Mesenchymal stem cell (in vitro differentiated cells and primary cell): ENCODE results near the gene CCPG1.
"Not testable (repeated sequence)": the region's sequence is repeated elsewhere in the genome, so short reads cannot be mapped to it uniquely, and the experiment has no call there.

Experiments
- DNase-seq: peaks from one replicate; pipeline ENCODE4 v3.0.0-alpha.2; 2013
- H2AFZ ChIP-seq: one replicate; pipeline ENCODE4 v1.6.1; 2013; ENCODE audit warnings: low read depth, mild to moderate bottlenecking, control low read depth, inconsistent platforms, low read length, moderate library complexity
- H2AK5ac ChIP-seq: 2 replicates; pipeline ENCODE4 v1.6.1; 2013; ENCODE audit warnings: low read length, moderate library complexity, mild to moderate bottlenecking, inconsistent platforms; ENCODE audit not compliant: severe bottlenecking
- H2BK120ac ChIP-seq: one replicate; pipeline ENCODE4 v1.6.1; 2013; ENCODE audit warnings: low read depth, mild to moderate bottlenecking, inconsistent platforms, low read length, moderate library complexity
- H2BK12ac ChIP-seq, 2 experiments: one replicate each; pipeline ENCODE4 v1.6.1; 2013; ENCODE audit warnings: inconsistent platforms in 2 of 2, low read length in 2 of 2, mild to moderate bottlenecking in 2 of 2, moderate library complexity in 2 of 2, control low read depth in 1 of 2
- H2BK15ac ChIP-seq: one replicate; pipeline ENCODE4 v1.6.1; 2013; ENCODE audit warnings: mild to moderate bottlenecking, low read depth, inconsistent platforms; ENCODE audit not compliant: poor library complexity, severe bottlenecking
- H2BK5ac ChIP-seq: 2 replicates; pipeline ENCODE4 v1.6.1; 2013; ENCODE audit warnings: low read depth, mild to moderate bottlenecking, low read length, control low read depth, inconsistent platforms; ENCODE audit not compliant: poor library complexity, severe bottlenecking
- H3K14ac ChIP-seq, 2 experiments: one replicate each; pipeline ENCODE4 v1.6.1; 2013; ENCODE audit warnings: inconsistent platforms in 2 of 2, low read length in 2 of 2, control low read depth in 1 of 2, mild to moderate bottlenecking in 1 of 2, moderate library complexity in 1 of 2
- H3K18ac ChIP-seq, 2 experiments: one replicate each; pipeline ENCODE4 v1.6.1; 2013; ENCODE audit warnings: inconsistent platforms in 2 of 2, low read length in 2 of 2, control low read depth in 1 of 2, low read depth in 1 of 2, mild to moderate bottlenecking in 1 of 2
- H3K23ac ChIP-seq, 2 experiments: one replicate each; pipeline ENCODE4 v1.6.1; 2013; ENCODE audit warnings: inconsistent platforms in 2 of 2, low read length in 2 of 2, mild to moderate bottlenecking in 2 of 2, moderate library complexity in 2 of 2, control low read depth in 1 of 2
- H3K27ac ChIP-seq: 2 replicates; pipeline ENCODE4 v1.5.1; 2013; ENCODE audit warnings: mild to moderate bottlenecking, moderate library complexity, low read length, control low read depth, inconsistent platforms; ENCODE audit not compliant: poor library complexity, severe bottlenecking
- H3K27me3 ChIP-seq, 2 experiments: 2 replicates each; pipeline versions ENCODE4 v1.6.1 to v1.7.0; 2013; ENCODE audit warnings: low read length in 2 of 2, mild to moderate bottlenecking in 2 of 2, moderate library complexity in 2 of 2, control low read depth in 1 of 2, inconsistent platforms in 1 of 2; ENCODE audit not compliant: control insufficient read depth in 1 of 2, insufficient read depth in 1 of 2
- H3K36me3 ChIP-seq, 2 experiments: 2 replicates each; pipeline versions ENCODE4 v1.6.1 to v1.7.0; 2013; ENCODE audit warnings: low read length in 2 of 2, control low read depth in 1 of 2, inconsistent platforms in 1 of 2, low read depth in 1 of 2, mild to moderate bottlenecking in 1 of 2; ENCODE audit not compliant: insufficient read depth in 2 of 2, control insufficient read depth in 1 of 2
- H3K4ac ChIP-seq, 2 experiments: one replicate each; pipeline ENCODE4 v1.6.1; 2013; ENCODE audit warnings: inconsistent platforms in 2 of 2, low read length in 2 of 2, mild to moderate bottlenecking in 2 of 2, moderate library complexity in 2 of 2, control low read depth in 1 of 2, low read depth in 1 of 2
- H3K4me1 ChIP-seq: 2 replicates; pipeline ENCODE4 v1.6.1; 2013; ENCODE audit warnings: low read depth, low read length, control low read depth; ENCODE audit not compliant: control insufficient read depth, insufficient read depth
- H3K4me2 ChIP-seq: 2 replicates; pipeline ENCODE4 v1.6.1; 2013; ENCODE audit warnings: low read length, mild to moderate bottlenecking, inconsistent platforms; ENCODE audit not compliant: poor library complexity, severe bottlenecking
- H3K4me3 ChIP-seq, 2 experiments: 2 replicates each; pipeline versions ENCODE4 v1.5.1 to v1.7.0; 2013; ENCODE audit warnings: low read length in 2 of 2, mild to moderate bottlenecking in 2 of 2, control low read depth in 1 of 2, low read depth in 1 of 2; ENCODE audit not compliant: insufficient read depth in 1 of 2
- H3K79me1 ChIP-seq: replicated peaks from 2 replicates; pipeline ENCODE4 v1.6.1; 2013; ENCODE audit warnings: mild to moderate bottlenecking, control low read depth, low read length, inconsistent platforms; ENCODE audit not compliant: poor library complexity, severe bottlenecking
- H3K9ac ChIP-seq: 2 replicates; pipeline ENCODE4 v1.7.0; 2013; ENCODE audit warnings: mild to moderate bottlenecking, low read length, moderate library complexity
- H3K9me3 ChIP-seq: 2 replicates; pipeline ENCODE4 v1.7.0; 2013; ENCODE audit warnings: mild to moderate bottlenecking, low read length; ENCODE audit not compliant: control insufficient read depth
- H4K8ac ChIP-seq: one replicate; pipeline ENCODE4 v1.6.1; 2013; ENCODE audit warnings: inconsistent platforms, mild to moderate bottlenecking, low read length, moderate library complexity
- H4K91ac ChIP-seq: one replicate; pipeline ENCODE4 v1.6.1; 2013; ENCODE audit warnings: mild to moderate bottlenecking, low read length, inconsistent platforms
- WGBS: methylation state at CpG from one replicate; pipeline ENCODE4 v1.1.7; 2013; ENCODE audit warnings: mixed read lengths; 5-methylcytosine and 5-hydroxymethylcytosine counted together

Gene CCPG1

GRCh38 chr15:55400050-55400449 lies 8.1 kb downstream of the CCPG1 start:
- H2AK5ac ChIP-seq, H3K36me3 ChIP-seq, H2BK5ac ChIP-seq, H3K4me2 ChIP-seq, H3K23ac ChIP-seq, H3K27ac ChIP-seq, H2BK12ac ChIP-seq, H2AFZ ChIP-seq, H3K4ac ChIP-seq, H3K27me3 ChIP-seq, H3K14ac ChIP-seq, H4K8ac ChIP-seq, H2BK15ac ChIP-seq, H3K9me3 ChIP-seq, H3K9ac ChIP-seq, H2BK120ac ChIP-seq, H3K18ac ChIP-seq, H3K4me1 ChIP-seq, H3K4me3 ChIP-seq, H4K91ac ChIP-seq, DNase-seq: not testable (repeated sequence)
- H3K79me1 ChIP-seq: peaks cover 14% of the 10 kb centered on the region
- 86% methylated on average over 8 of the region's 8 CpGs for WGBS

GRCh38 chr15:55398243-55398642 lies 9.9 kb downstream of the CCPG1 start:
- H2AK5ac ChIP-seq: no peak overlapping the region
- 96% methylated on average over 5 of the region's 5 CpGs for WGBS
- H3K79me1 ChIP-seq: peaks cover 21% of the 10 kb centered on the region
- no peak overlapping the region for H2BK5ac ChIP-seq
- H3K4me1 ChIP-seq: no peaks in the 10 kb centered on the region
- H3K23ac ChIP-seq: no peak overlapping the region
- H2BK12ac ChIP-seq: no peak overlapping the region
- H3K27me3 ChIP-seq: no peaks in the 10 kb centered on the region
- no peak overlapping the region for H2BK120ac ChIP-seq
- no peaks in the 10 kb centered on the region for H3K9me3 ChIP-seq
- DNase-seq: no peak
- H2BK15ac ChIP-seq: no peak overlapping the region
- H3K14ac ChIP-seq: no peak overlapping the region
- H3K36me3 ChIP-seq: no peaks in the 10 kb centered on the region
- no peak overlapping the region for H3K27ac ChIP-seq
- no peak overlapping the region for H3K4me2 ChIP-seq
- H4K91ac ChIP-seq: no peak overlapping the region
- H3K18ac ChIP-seq: no peak overlapping the region
- no peak overlapping the region for H4K8ac ChIP-seq
- H3K4ac ChIP-seq: no peak overlapping the region
- H3K4me3 ChIP-seq: no peak overlapping the region
- no peak overlapping the region for H3K9ac ChIP-seq
- H2AFZ ChIP-seq: no peak overlapping the region

GRCh38 chr15:55394694-55395093 lies 13.5 kb downstream of the CCPG1 start:
- Histone ChIP-seq H2BK5ac (no peak overlapping the region), H2BK12ac (no peak overlapping the region), H4K8ac (no peak overlapping the region), H3K9me3 (no peaks in the 10 kb centered on the region), H3K14ac (no peak overlapping the region), H3K27me3 (no peaks in the 10 kb centered on the region), H3K23ac (no peak overlapping the region), H3K4ac (no peak overlapping the region), H3K18ac (no peak overlapping the region), H3K4me2 (no peak overlapping the region), H2BK120ac (no peak overlapping the region), H3K4me3 (no peak overlapping the region), H3K4me1 (no peaks in the 10 kb centered on the region), H4K91ac (no peak overlapping the region), H2AFZ (no peak overlapping the region), H2BK15ac (no peak overlapping the region), H3K9ac (no peak overlapping the region), H3K79me1 (peaks cover 29% of the 10 kb centered on the region), H3K27ac (no peak overlapping the region), H2AK5ac (no peak overlapping the region), H3K36me3 (no peaks in the 10 kb centered on the region)
- DNase-seq: peak; percentile 19
- 98% methylated on average over 1 of the region's 1 CpG for WGBS

- no peak overlapping the region for H4K91ac ChIP-seq
- H2BK120ac ChIP-seq: no peak overlapping the region
- H3K4me2 ChIP-seq: no peak overlapping the region
- no peak overlapping the region for H2BK12ac ChIP-seq
- H2AK5ac ChIP-seq: no peak overlapping the region
- no peak overlapping the region for H2BK5ac ChIP-seq
- no peak overlapping the region for H3K4me3 ChIP-seq
- H3K27me3 ChIP-seq: no peaks in the 10 kb centered on the region
- no peak overlapping the region for H3K18ac ChIP-seq
- H4K8ac ChIP-seq: no peak overlapping the region
- H2BK15ac ChIP-seq: no peak overlapping the region
- no peak overlapping the region for H3K27ac ChIP-seq
- H3K14ac ChIP-seq: no peak overlapping the region
- H2AFZ ChIP-seq: no peak overlapping the region
- peak; percentile 8 for DNase-seq
- peaks cover 17% of the 10 kb centered on the region for H3K79me1 ChIP-seq
- no peak overlapping the region for H3K4ac ChIP-seq
- H3K9me3 ChIP-seq: no peaks in the 10 kb centered on the region
- H3K9ac ChIP-seq: peak overlapping the region; percentile 57
- no peaks in the 10 kb centered on the region for H3K4me1 ChIP-seq
- peaks cover 2 to 30% of the 10 kb centered on the region in 2 experiments for H3K36me3 ChIP-seq
- no peak overlapping the region for H3K23ac ChIP-seq
These were observed 18.9 kb downstream of the CCPG1 start for GRCh38 chr15:55389264-55389607.
